Astrocyte (in vitro differentiated cells and primary cell): ENCODE data around the gene SEC63.

Experiments
- EZH2 ChIP-seq: IDR thresholded peaks from 2 replicates; pipeline ENCODE4 v1.6.1; 2012; ENCODE audit warnings: mild to moderate bottlenecking, low read length, inconsistent platforms; ENCODE audit not compliant: insufficient read depth
- TF ChIP-seq, protein P1 (sequence below): IDR thresholded peaks from 2 replicates; pipeline ENCODE4 v1.5.1; 2011; ENCODE audit warnings: low read depth, mild to moderate bottlenecking, inconsistent platforms, low read length, moderate library complexity; ENCODE audit not compliant: insufficient read depth

DNA sequence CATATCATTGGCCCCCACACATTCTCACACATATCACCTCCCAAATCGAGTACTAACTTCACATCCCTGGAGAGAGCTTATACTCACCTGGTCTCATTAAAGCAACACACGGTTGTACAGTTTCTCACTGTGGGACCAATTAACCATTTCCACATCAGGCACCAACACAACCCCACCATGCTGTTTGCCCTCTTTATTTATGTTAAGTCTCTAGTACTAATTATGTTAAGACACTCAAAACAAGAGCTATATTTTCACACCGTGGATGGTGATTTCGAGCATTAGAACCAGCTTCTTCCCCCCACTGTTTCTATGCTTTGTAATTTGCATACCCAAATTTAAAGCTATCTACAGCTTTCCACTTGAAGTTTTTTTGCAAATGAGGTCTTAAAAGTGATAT, 140.2 kb downstream of the SEC63 start:
- TF ChIP-seq, protein P1, sequence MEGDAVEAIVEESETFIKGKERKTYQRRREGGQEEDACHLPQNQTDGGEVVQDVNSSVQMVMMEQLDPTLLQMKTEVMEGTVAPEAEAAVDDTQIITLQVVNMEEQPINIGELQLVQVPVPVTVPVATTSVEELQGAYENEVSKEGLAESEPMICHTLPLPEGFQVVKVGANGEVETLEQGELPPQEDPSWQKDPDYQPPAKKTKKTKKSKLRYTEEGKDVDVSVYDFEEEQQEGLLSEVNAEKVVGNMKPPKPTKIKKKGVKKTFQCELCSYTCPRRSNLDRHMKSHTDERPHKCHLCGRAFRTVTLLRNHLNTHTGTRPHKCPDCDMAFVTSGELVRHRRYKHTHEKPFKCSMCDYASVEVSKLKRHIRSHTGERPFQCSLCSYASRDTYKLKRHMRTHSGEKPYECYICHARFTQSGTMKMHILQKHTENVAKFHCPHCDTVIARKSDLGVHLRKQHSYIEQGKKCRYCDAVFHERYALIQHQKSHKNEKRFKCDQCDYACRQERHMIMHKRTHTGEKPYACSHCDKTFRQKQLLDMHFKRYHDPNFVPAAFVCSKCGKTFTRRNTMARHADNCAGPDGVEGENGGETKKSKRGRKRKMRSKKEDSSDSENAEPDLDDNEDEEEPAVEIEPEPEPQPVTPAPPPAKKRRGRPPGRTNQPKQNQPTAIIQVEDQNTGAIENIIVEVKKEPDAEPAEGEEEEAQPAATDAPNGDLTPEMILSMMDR, result no peak
- TF ChIP-seq EZH2, result no peak
